WERI-Rb-1 (cell line): ENCODE data around the gene SOX6.

Source experiments
- DNase-seq: peaks from one replicate; pipeline ENCODE4 v3.0.0-alpha.2; 2020
- H3K27ac ChIP-seq: fragments of 250-450 bp; sonication (Bioruptor Pico); 2 replicates; pipeline ENCODE4 v1.5.1; 2020; ENCODE audit warnings: mild to moderate bottlenecking, moderate library complexity
- H3K27me3 ChIP-seq: fragments of 250-450 bp; sonication (Bioruptor Pico); 2 replicates; pipeline ENCODE4 v1.5.1; 2021; ENCODE audit warnings: mild to moderate bottlenecking, low read depth, moderate library complexity; ENCODE audit not compliant: insufficient read depth, severe bottlenecking
- H3K36me3 ChIP-seq: fragments of 250-450 bp; sonication (Bioruptor Pico); 2 replicates; pipeline ENCODE4 v1.5.1; 2020; ENCODE audit warnings: mild to moderate bottlenecking, moderate library complexity
- H3K4me3 ChIP-seq: 2 replicates; pipeline ENCODE4 v1.5.1; 2011; ENCODE audit warnings: low read depth, mild to moderate bottlenecking, control low read depth, low read length
- H3K9me3 ChIP-seq: fragments of 250-450 bp; sonication (Bioruptor Pico); 2 replicates; pipeline ENCODE4 v1.5.1; 2021; ENCODE audit warnings: mild to moderate bottlenecking, moderate library complexity; ENCODE audit not compliant: severe bottlenecking
- CTCF ChIP-seq: IDR thresholded peaks from 2 replicates; pipeline ENCODE4 v1.5.1; 2011; ENCODE audit warnings: low read depth, mild to moderate bottlenecking, control low read depth, inconsistent platforms, low read length

Gene SOX6

GRCh38 chr11:16126362-16126761 is 230.0 kb downstream of the SOX6 start:
- Histone ChIP-seq H3K36me3 (no peaks in the 10 kb centered on the region), H3K27ac (no peak overlapping the region), H3K9me3 (no peaks in the 10 kb centered on the region), H3K27me3 (no peaks in the 10 kb centered on the region), H3K4me3 (no peak overlapping the region)
- TF ChIP-seq CTCF, result no peak
- DNase-seq, result no peak

DNA sequence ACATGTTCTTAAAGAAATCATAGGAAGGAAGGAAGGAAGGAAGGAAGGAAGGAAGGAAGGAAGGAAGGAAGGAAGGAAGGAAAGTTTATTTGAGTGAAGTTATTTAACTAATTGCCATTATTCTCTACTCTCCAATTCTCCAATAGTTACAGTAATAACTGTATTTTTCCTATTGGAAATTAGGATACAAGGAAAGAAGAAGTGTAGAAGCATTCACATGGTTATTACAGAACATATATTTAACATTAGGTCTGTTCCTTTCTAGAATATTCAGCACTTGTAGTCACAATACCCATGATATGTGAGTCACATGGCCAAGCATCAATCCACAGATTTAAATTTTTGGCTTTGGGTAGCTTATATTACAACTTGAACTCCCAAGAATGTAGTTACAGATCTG is 230.6 kb downstream of the SOX6 start:
- H3K4me3 ChIP-seq, result no peak overlapping the region
- no peaks in the 10 kb centered on the region for H3K27me3 ChIP-seq
- H3K27ac ChIP-seq, result no peak overlapping the region
- DNase-seq, result no peak
- TF ChIP-seq CTCF, result no peak
- H3K9me3 ChIP-seq, result no peaks in the 10 kb centered on the region
- no peaks in the 10 kb centered on the region for H3K36me3 ChIP-seq

DNA sequence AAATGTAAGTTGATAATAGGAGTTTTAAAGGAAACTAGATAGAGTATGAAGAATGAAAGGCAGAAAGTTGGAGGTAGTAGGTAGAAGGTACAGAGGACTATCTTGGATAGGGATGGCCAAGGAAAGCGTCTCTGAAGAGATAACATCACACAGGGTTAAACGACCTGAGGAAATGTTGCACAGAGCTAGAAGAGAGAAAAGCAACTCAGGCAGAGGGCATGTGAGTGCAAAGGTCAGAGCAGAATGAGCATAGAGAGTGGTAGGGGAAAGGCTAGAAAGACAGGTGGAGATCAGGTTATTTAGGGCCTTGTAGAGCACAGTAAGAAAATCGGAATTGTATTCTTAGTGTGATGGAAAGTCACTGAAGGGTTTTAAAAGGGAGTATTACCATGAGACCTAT is 232.0 kb downstream of the SOX6 start:
- no peak for TF ChIP-seq CTCF
- H3K36me3 ChIP-seq, result no peaks in the 10 kb centered on the region
- no peak for DNase-seq

GRCh38 chr11:16121853-16122252 is 234.5 kb downstream of the SOX6 start:
- Histone ChIP-seq H3K9me3 (no peaks in the 10 kb centered on the region), H3K27ac (no peak overlapping the region), H3K4me3 (no peak overlapping the region), H3K36me3 (no peaks in the 10 kb centered on the region), H3K27me3 (no peaks in the 10 kb centered on the region)
- no peak for DNase-seq
- no peak for TF ChIP-seq CTCF

More for the DNA sequence above, 232.0 kb downstream of the SOX6 start:
- Histone ChIP-seq H3K4me3 (no peak overlapping the region), H3K27ac (no peak overlapping the region), H3K27me3 (no peaks in the 10 kb centered on the region), H3K9me3 (no peaks in the 10 kb centered on the region)

- Histone ChIP-seq H3K9me3 (no peaks in the 10 kb centered on the region), H3K27ac (no peak overlapping the region), H3K27me3 (no peaks in the 10 kb centered on the region), H3K36me3 (no peaks in the 10 kb centered on the region), H3K4me3 (no peak overlapping the region)
- no peak for TF ChIP-seq CTCF
- DNase-seq, result no peak
Observed at GRCh38 chr11:16120008-16120407, 236.3 kb downstream of the SOX6 start.

GRCh38 chr11:16117989-16118756 is 238.2 kb downstream of the SOX6 start:
- Histone ChIP-seq H3K27me3 (no peaks in the 10 kb centered on the region), H3K27ac (no peak overlapping the region), H3K4me3 (no peak overlapping the region), H3K36me3 (no peaks in the 10 kb centered on the region), H3K9me3 (no peaks in the 10 kb centered on the region)
- DNase-seq, result no peak
- no peak for TF ChIP-seq CTCF
